IMR-90 (cell line): ENCODE data around the gene STARD7. TPM values are rescaled to one million over a fixed set of nuclear protein-coding genes. Genes with fewer than 3 reads are reported as not detected.

Source experiments
- ATAC-seq: fragments of 200-7000 bp; cut with Tn5 transposase; 2 replicates; pipeline ENCODE4 v1.9.1; 2020; ENCODE audit warnings: low read depth, mild to moderate bottlenecking, moderate library complexity
- BruUV-seq: library from RNA; stranded (reverse); fragments of 400-500 nt; replicated peaks from 2 replicates; lab custom pipeline; 2021; lab: Mats Ljungman, UMichigan
- CTCF ChIA-PET: fragments of 300-600 bp; formaldehyde crosslinking; extraction: SDS; loops from one replicate; lab custom pipeline; 2021; ENCODE audit warnings: antibody characterized with exemption; lab: Yijun Ruan, JAX
- POLR2A ChIA-PET: fragments of 300-600 bp; sonication (Branson Sonifier 250); formaldehyde crosslinking; loops from one replicate; lab custom pipeline; 2022; ENCODE audit warnings: antibody characterized with exemption; ENCODE audit not compliant: unreplicated experiment; lab: Charles Lee
- DNase-seq: peaks from one replicate; pipeline ENCODE4 v3.0.0; 2013
- H2AFZ ChIP-seq: replicated peaks from 2 replicates; pipeline ENCODE3; 2013; ENCODE audit warnings: low read length, mild to moderate bottlenecking; ENCODE audit not compliant: poor library complexity
- H2AK5ac ChIP-seq: 2 replicates; pipeline ENCODE4 v1.6.1; 2013; ENCODE audit warnings: low read depth, low read length, inconsistent platforms
- H2AK9ac ChIP-seq: replicated peaks from 2 replicates; pipeline ENCODE3; 2013; ENCODE audit warnings: mild to moderate bottlenecking, low read depth, low read length, moderate library complexity; ENCODE audit not compliant: poor library complexity
- H2BK120ac ChIP-seq: 2 replicates; pipeline ENCODE4 v1.6.1; 2013; ENCODE audit warnings: low read depth, low read length, inconsistent platforms
- H2BK15ac ChIP-seq: 3 replicates; pipeline ENCODE4 v1.6.1; 2013; ENCODE audit warnings: low read depth, low read length, inconsistent platforms
- H2BK20ac ChIP-seq: 2 replicates; pipeline ENCODE4 v1.6.1; 2013; ENCODE audit warnings: low read depth, mild to moderate bottlenecking, inconsistent platforms, low read length, moderate library complexity
- H2BK5ac ChIP-seq: 2 replicates; pipeline ENCODE4 v1.6.1; 2013; ENCODE audit warnings: mild to moderate bottlenecking, low read depth, low read length, inconsistent platforms; ENCODE audit not compliant: poor library complexity, severe bottlenecking
- H3K14ac ChIP-seq: replicated peaks from 2 replicates; pipeline ENCODE4 v1.6.1; 2013; ENCODE audit warnings: low read depth, low read length, inconsistent platforms
- H3K18ac ChIP-seq: 2 replicates; pipeline ENCODE4 v1.6.1; 2013; ENCODE audit warnings: low read depth, low read length, control low read depth
- H3K23ac ChIP-seq: 2 replicates; pipeline ENCODE4 v1.6.1; 2013; ENCODE audit warnings: low read depth, low read length, inconsistent platforms
- H3K27ac ChIP-seq: 2 replicates; pipeline ENCODE4 v1.5.1; 2013; ENCODE audit warnings: mild to moderate bottlenecking, control low read depth, low read length; ENCODE audit not compliant: insufficient read depth
- H3K27me3 ChIP-seq: 2 replicates; pipeline ENCODE4 v1.6.1; 2013; ENCODE audit warnings: low read length; ENCODE audit not compliant: control insufficient read depth, insufficient read depth
- H3K36me3 ChIP-seq: 2 replicates; pipeline ENCODE4 v1.6.1; 2013; ENCODE audit warnings: low read length, mixed read lengths; ENCODE audit not compliant: control insufficient read depth, insufficient read depth
- H3K4ac ChIP-seq: 2 replicates; pipeline ENCODE4 v1.6.1; 2013; ENCODE audit warnings: low read depth, low read length, inconsistent platforms
- H3K4me1 ChIP-seq: 2 replicates; pipeline ENCODE4 v1.6.1; 2013; ENCODE audit warnings: low read length, mixed read lengths; ENCODE audit not compliant: control insufficient read depth, insufficient read depth
- H3K4me2 ChIP-seq: 2 replicates; pipeline ENCODE4 v1.6.1; 2013; ENCODE audit warnings: low read depth, mild to moderate bottlenecking, control low read depth, low read length, moderate library complexity
- H3K4me3 ChIP-seq: 2 replicates; pipeline ENCODE4 v1.5.1; 2013; ENCODE audit warnings: low read depth, mild to moderate bottlenecking, control low read depth, low read length, moderate library complexity; ENCODE audit not compliant: insufficient read depth
- H3K56ac ChIP-seq: 2 replicates; pipeline ENCODE4 v1.6.1; 2013; ENCODE audit warnings: low read length, inconsistent platforms; ENCODE audit not compliant: insufficient read depth; ENCODE audit errors: extremely low read depth
- H3K79me1 ChIP-seq, 2 experiments: 2 replicates each; pipeline ENCODE4 v1.6.1; 2013; ENCODE audit warnings: low read length in 2 of 2, inconsistent platforms in 1 of 2, low read depth in 1 of 2
- H3K9ac ChIP-seq: 2 replicates; pipeline ENCODE4 v1.6.1; 2013; ENCODE audit warnings: low read depth, low read length, control low read depth
- H3K9me1 ChIP-seq: 2 replicates; pipeline ENCODE4 v1.6.1; 2013; ENCODE audit warnings: low read length, inconsistent platforms; ENCODE audit not compliant: insufficient read depth
- H3K9me3 ChIP-seq: 2 replicates; pipeline ENCODE4 v1.6.1; 2013; ENCODE audit warnings: low read length; ENCODE audit not compliant: control insufficient read depth, insufficient read depth
- H4K20me1 ChIP-seq: 2 replicates; pipeline ENCODE4 v1.6.1; 2013; ENCODE audit warnings: low read length, inconsistent platforms; ENCODE audit not compliant: insufficient read depth
- H4K5ac ChIP-seq: 2 replicates; pipeline ENCODE4 v1.6.1; 2013; ENCODE audit warnings: mild to moderate bottlenecking, low read depth, low read length, control low read depth
- H4K8ac ChIP-seq, 2 experiments: 2 replicates each; pipeline ENCODE4 v1.6.1; 2013; ENCODE audit warnings: low read depth in 2 of 2, low read length in 2 of 2, control low read depth in 1 of 2, inconsistent platforms in 1 of 2
- H4K91ac ChIP-seq: 2 replicates; pipeline ENCODE4 v1.6.1; 2013; ENCODE audit warnings: low read depth, low read length, inconsistent platforms; ENCODE audit not compliant: insufficient read depth
- CHD1 ChIP-seq: IDR thresholded peaks from 2 replicates; pipeline ENCODE4 v1.6.1; 2012; ENCODE audit warnings: low read depth, low read length, improper control_type of control experiment
- ELK1 ChIP-seq: fragments of 150-350 bp; IDR thresholded peaks from 2 replicates; pipeline ENCODE4 v1.6.1; 2016; ENCODE audit warnings: low read depth, mild to moderate bottlenecking, low read length, moderate library complexity, borderline replicate concordance
- MAFK ChIP-seq: IDR thresholded peaks from 2 replicates; pipeline ENCODE4 v1.6.1; 2012; ENCODE audit warnings: low read depth, low read length, improper control_type of control experiment
- MXI1 ChIP-seq: IDR thresholded peaks from 2 replicates; pipeline ENCODE4 v1.6.1; 2012; ENCODE audit warnings: low read depth, mild to moderate bottlenecking, low read length, moderate library complexity, borderline replicate concordance
- NFE2L2 ChIP-seq: fragments of 150-350 bp; IDR thresholded peaks from 2 replicates; pipeline ENCODE4 v1.6.1; 2016; ENCODE audit warnings: low read depth, mild to moderate bottlenecking, low read length
- POLR2A ChIP-seq: IDR thresholded peaks from 2 replicates; pipeline ENCODE4 v1.6.1; 2012; ENCODE audit warnings: mild to moderate bottlenecking, low read depth, low read length
- RAD21 ChIP-seq: IDR thresholded peaks from 2 replicates; pipeline ENCODE4 v1.6.1; 2012; ENCODE audit warnings: low read length, improper control_type of control experiment
- RCOR1 ChIP-seq: IDR thresholded peaks from 2 replicates; pipeline ENCODE4 v1.6.1; 2012; ENCODE audit warnings: mild to moderate bottlenecking, low read length, improper control_type of control experiment; ENCODE audit not compliant: insufficient replicate concordance
- RFX5 ChIP-seq: IDR thresholded peaks from 2 replicates; pipeline ENCODE4 v1.8.0; 2012; ENCODE audit warnings: low read depth, mild to moderate bottlenecking, low read length, moderate library complexity
- WGBS, 2 experiments: methylation state at CpG; one replicate each; pipeline versions ENCODE4 v1.1.5 to v1.1.7; 2013; ENCODE audit warnings: missing lambda C conversion rate in 2 of 2; ENCODE audit not compliant: insufficient read length in 1 of 2; ENCODE audit errors: extremely low coverage in 2 of 2; 5-methylcytosine and 5-hydroxymethylcytosine counted together
- dilution Hi-C: fragments of 300-500 bp; cut with HindIII; formaldehyde crosslinking; loops from one replicate; pipeline ENCODE4 v1.14.3; 2018; ENCODE audit warnings: low sequenced_read_pairs; ENCODE audit not compliant: unreplicated experiment
- in situ Hi-C: fragments of 300-500 bp; cut with MboI; formaldehyde crosslinking; loops from 3 replicates; pipeline ENCODE4 v1.14.3; 2019; ENCODE audit warnings: low sequenced_read_pairs, inconsistent platforms, mixed read lengths
- intact Hi-C: fragments of 100-400 bp; cut with micrococcal nuclease; formaldehyde crosslinking; loops from 2 replicates; pipeline ENCODE4 v1.10.0; 2022
- polyA plus RNA-seq, 3 experiments: library from polyadenylated mRNA; depleted of rRNA; stranded (reverse); fragments of >200 nt; gene quantifications; 2 replicates each; pipeline ENCODE4 v1.2.3, GENCODE V29; 2012; ENCODE audit warnings: low replicate concordance in 1 of 3
- total RNA-seq: library from RNA; depleted of rRNA; stranded (reverse); fragments of >200 nt; gene quantifications from 2 replicates; pipeline ENCODE4 v1.2.3, GENCODE V29; 2012
- TF ChIP-seq, protein P1 (sequence below): conservative IDR thresholded peaks from 2 replicates; pipeline ENCODE4 v1.5.1; 2012; ENCODE audit warnings: mild to moderate bottlenecking, low read depth, low read length, improper control_type of control experiment

Gene STARD7
- total and polyA plus RNA-seq, 2 of the 4 experiments (the other 2 are of a cell fraction), result 61.7 to 138 TPM

GRCh38 chr2:96253006-96253405 lies 44.4 kb upstream of the STARD7 start:
- no peak overlapping the region for H3K18ac ChIP-seq
- H2AK5ac ChIP-seq, result no peak overlapping the region
- no peak overlapping the region for H4K5ac ChIP-seq
- H2BK15ac ChIP-seq, result no peak overlapping the region
- no peak overlapping the region for H2BK5ac ChIP-seq
- WGBS, 2 experiments, result no CpG with 5 or more reads among the region's 7 CpGs
- H3K23ac ChIP-seq, result no peak overlapping the region
- dilution Hi-C loops, result no loop called here
- no peak overlapping the region for H2BK20ac ChIP-seq
- H3K36me3 ChIP-seq, result peaks cover 35% of the 10 kb centered on the region
- intact Hi-C loops, result no loop called here
- no peak overlapping the region for H3K4me2 ChIP-seq
- in situ Hi-C loops, result loop anchor here (25.0 kb wide), 1 partner anchor 241 kb away; no protein-coding TSS in a partner anchor
- H3K27me3 ChIP-seq, result no peaks in the 10 kb centered on the region
- H3K56ac ChIP-seq, result no peak overlapping the region
- peaks cover 15% of the 10 kb centered on the region for H4K20me1 ChIP-seq
- H4K8ac ChIP-seq, result no peak overlapping the region
- ChIA-PET POLR2A (no interaction called here), CTCF (interaction anchor here (0.5 to 0.8 kb wide), 2 partner anchors 64 to 79 kb away, joined by 3 to 6 read pairs; no protein-coding TSS in a partner anchor)
- no peak overlapping the region for H4K91ac ChIP-seq
- H3K9ac ChIP-seq, result no peak overlapping the region
- no peak overlapping the region for H3K14ac ChIP-seq
- H3K9me3 ChIP-seq, result no peaks in the 10 kb centered on the region
- H3K4ac ChIP-seq, result no peak overlapping the region
- no TSS peak for BruUV-seq
- peaks cover 13 to 41% of the 10 kb centered on the region in 2 experiments for H3K79me1 ChIP-seq
- DNase-seq (no peak), ATAC-seq (no peak)
- no peak overlapping the region for H3K27ac ChIP-seq
- H2BK120ac ChIP-seq, result no peak overlapping the region
- no peak overlapping the region for H2AK9ac ChIP-seq
- no peak for TF ChIP-seq MXI1
- TF ChIP-seq RFX5, result no peak
- TF ChIP-seq CHD1, result no peak
- TF ChIP-seq NFE2L2, result no peak
- no peak for TF ChIP-seq RAD21
- TF ChIP-seq POLR2A, result no peak
- TF ChIP-seq, protein P1, sequence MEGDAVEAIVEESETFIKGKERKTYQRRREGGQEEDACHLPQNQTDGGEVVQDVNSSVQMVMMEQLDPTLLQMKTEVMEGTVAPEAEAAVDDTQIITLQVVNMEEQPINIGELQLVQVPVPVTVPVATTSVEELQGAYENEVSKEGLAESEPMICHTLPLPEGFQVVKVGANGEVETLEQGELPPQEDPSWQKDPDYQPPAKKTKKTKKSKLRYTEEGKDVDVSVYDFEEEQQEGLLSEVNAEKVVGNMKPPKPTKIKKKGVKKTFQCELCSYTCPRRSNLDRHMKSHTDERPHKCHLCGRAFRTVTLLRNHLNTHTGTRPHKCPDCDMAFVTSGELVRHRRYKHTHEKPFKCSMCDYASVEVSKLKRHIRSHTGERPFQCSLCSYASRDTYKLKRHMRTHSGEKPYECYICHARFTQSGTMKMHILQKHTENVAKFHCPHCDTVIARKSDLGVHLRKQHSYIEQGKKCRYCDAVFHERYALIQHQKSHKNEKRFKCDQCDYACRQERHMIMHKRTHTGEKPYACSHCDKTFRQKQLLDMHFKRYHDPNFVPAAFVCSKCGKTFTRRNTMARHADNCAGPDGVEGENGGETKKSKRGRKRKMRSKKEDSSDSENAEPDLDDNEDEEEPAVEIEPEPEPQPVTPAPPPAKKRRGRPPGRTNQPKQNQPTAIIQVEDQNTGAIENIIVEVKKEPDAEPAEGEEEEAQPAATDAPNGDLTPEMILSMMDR, result no peak
- TF ChIP-seq RCOR1, result no peak
- no peak for TF ChIP-seq ELK1
- TF ChIP-seq MAFK, result no peak
- peaks cover 23% of the 10 kb centered on the region for H3K9me1 ChIP-seq
- no peak overlapping the region for H3K4me3 ChIP-seq
- peaks cover 11% of the 10 kb centered on the region for H3K4me1 ChIP-seq
- H2AFZ ChIP-seq, result no peak overlapping the region
